ENCODE data around the gene ART4.

- TF ChIP-seq CTCF (IDR thresholded peaks at IDR 0.05) (no peak), POLR2A (IDR thresholded peaks at IDR 0.05) (no peak), POLR2AphosphoS5 (IDR thresholded peaks at IDR 0.05) (no peak)
These were observed 62.5 kb downstream of the ART4 start for GRCh38 chr12:14780859-14781258.

Measured in prostate gland (tissue), 2 donors.